GM23248 (cell line): ENCODE measurements around the gene NUTM2A.
"Not testable (repeated sequence)": the region's sequence is repeated elsewhere in the genome, so short reads cannot be mapped to it uniquely, and the experiment has no call there.

Experiments used
- EZH2 ChIP-seq: fragments of 200-600 bp; sonication (generic); IDR thresholded peaks from 2 replicates; pipeline ENCODE4 v1.6.1; 2018; ENCODE audit warnings: antibody characterized with exemption, mild to moderate bottlenecking; ENCODE audit not compliant: insufficient read depth, poor library complexity, severe bottlenecking
- EZH2phosphoT487 ChIP-seq: fragments of 200-600 bp; sonication (generic); IDR thresholded peaks from 2 replicates; pipeline ENCODE4 v1.6.1; 2018; ENCODE audit warnings: antibody characterized with exemption, moderate library complexity, mild to moderate bottlenecking, low read depth; ENCODE audit not compliant: insufficient read depth

- not testable (repeated sequence) for TF ChIP-seq EZH2, EZH2phosphoT487
Measured at GRCh38 chr10:87184421-87184820, 40.8 kb upstream of the NUTM2A start.
